ENCODE data around the gene SRP68. TPM values are rescaled to one million over a fixed set of nuclear protein-coding genes. Genes with fewer than 3 reads are reported as not detected.

The SRP68 gene
- total and polyA plus RNA-seq, 4 donors = 17.7 to 36.7 (median 28.7) TPM

DNA sequence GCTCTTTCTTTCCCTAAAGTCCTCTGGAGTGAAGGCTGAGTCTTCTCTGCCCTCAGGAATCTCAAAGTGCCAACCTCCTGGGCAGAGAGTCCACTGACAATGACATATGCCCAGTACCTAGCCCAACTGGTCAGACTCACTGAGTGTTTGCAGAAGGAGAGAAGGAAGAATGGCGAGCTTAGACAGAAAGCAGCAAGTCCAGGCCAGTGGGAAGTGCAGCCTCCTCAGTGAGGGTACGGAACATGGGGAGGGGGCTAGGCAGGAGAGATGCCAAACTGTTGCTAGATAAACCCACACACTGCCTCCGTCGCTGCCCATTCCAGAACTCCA lies 30.6 kb upstream of the SRP68 start:
- no peaks in the 10 kb centered on the region for H3K27me3 ChIP-seq (ENCODE audit: control insufficient read depth in 4 of 4, insufficient read depth in 4 of 4, low read length in 3 of 4)
- peaks cover 3 to 14% (median 8%) of the 10 kb centered on the region in 4 donors for H3K4me1 ChIP-seq (ENCODE audit: control insufficient read depth in 4 of 4, insufficient read depth in 4 of 4, low read length in 3 of 4)
- peak overlapping the region in 1 of 2 donors; percentile 17 for H3K27ac ChIP-seq (ENCODE audit: low read depth in 1 of 2, low read length in 2 of 2)
- peaks cover 8 to 19% (median 12%) of the 10 kb centered on the region in 4 donors for H3K36me3 ChIP-seq (ENCODE audit: control insufficient read depth in 4 of 4, insufficient read depth in 3 of 4, low read depth in 1 of 4, low read length in 3 of 4)
- WGBS = 2% methylated on average over 4 of the region's 4 CpGs
- TF ChIP-seq SP1 (IDR thresholded peaks at IDR 0.05) (no peak), YY1 (IDR thresholded peaks at IDR 0.05) (no peak), HNF4G (IDR thresholded peaks at IDR 0.05) (no peak), EGR1 (IDR thresholded peaks at IDR 0.05; ENCODE audit: low read depth in 2 of 2) (no peak), TAF1 (conservative IDR thresholded peaks at IDR 0.05) (no peak), NR2F2 (IDR thresholded peaks at IDR 0.05) (no peak), FOXA2 (IDR thresholded peaks at IDR 0.05) (no peak), RXRA (IDR thresholded peaks at IDR 0.05) (no peak), RAD21 (IDR thresholded peaks at IDR 0.05) (no peak), FOXA1 (IDR thresholded peaks at IDR 0.05) (no peak), JUND (IDR thresholded peaks at IDR 0.05) (no peak), HNF4A (conservative IDR thresholded peaks at IDR 0.05) (no peak)
- TF ChIP-seq, protein P1, sequence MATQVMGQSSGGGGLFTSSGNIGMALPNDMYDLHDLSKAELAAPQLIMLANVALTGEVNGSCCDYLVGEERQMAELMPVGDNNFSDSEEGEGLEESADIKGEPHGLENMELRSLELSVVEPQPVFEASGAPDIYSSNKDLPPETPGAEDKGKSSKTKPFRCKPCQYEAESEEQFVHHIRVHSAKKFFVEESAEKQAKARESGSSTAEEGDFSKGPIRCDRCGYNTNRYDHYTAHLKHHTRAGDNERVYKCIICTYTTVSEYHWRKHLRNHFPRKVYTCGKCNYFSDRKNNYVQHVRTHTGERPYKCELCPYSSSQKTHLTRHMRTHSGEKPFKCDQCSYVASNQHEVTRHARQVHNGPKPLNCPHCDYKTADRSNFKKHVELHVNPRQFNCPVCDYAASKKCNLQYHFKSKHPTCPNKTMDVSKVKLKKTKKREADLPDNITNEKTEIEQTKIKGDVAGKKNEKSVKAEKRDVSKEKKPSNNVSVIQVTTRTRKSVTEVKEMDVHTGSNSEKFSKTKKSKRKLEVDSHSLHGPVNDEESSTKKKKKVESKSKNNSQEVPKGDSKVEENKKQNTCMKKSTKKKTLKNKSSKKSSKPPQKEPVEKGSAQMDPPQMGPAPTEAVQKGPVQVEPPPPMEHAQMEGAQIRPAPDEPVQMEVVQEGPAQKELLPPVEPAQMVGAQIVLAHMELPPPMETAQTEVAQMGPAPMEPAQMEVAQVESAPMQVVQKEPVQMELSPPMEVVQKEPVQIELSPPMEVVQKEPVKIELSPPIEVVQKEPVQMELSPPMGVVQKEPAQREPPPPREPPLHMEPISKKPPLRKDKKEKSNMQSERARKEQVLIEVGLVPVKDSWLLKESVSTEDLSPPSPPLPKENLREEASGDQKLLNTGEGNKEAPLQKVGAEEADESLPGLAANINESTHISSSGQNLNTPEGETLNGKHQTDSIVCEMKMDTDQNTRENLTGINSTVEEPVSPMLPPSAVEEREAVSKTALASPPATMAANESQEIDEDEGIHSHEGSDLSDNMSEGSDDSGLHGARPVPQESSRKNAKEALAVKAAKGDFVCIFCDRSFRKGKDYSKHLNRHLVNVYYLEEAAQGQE (IDR thresholded peaks at IDR 0.05) = no peak
- TF ChIP-seq, protein P2, sequence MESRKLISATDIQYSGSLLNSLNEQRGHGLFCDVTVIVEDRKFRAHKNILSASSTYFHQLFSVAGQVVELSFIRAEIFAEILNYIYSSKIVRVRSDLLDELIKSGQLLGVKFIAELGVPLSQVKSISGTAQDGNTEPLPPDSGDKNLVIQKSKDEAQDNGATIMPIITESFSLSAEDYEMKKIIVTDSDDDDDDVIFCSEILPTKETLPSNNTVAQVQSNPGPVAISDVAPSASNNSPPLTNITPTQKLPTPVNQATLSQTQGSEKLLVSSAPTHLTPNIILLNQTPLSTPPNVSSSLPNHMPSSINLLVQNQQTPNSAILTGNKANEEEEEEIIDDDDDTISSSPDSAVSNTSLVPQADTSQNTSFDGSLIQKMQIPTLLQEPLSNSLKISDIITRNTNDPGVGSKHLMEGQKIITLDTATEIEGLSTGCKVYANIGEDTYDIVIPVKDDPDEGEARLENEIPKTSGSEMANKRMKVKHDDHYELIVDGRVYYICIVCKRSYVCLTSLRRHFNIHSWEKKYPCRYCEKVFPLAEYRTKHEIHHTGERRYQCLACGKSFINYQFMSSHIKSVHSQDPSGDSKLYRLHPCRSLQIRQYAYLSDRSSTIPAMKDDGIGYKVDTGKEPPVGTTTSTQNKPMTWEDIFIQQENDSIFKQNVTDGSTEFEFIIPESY (IDR thresholded peaks at IDR 0.05) = no peak
- TF ChIP-seq, protein P3, sequence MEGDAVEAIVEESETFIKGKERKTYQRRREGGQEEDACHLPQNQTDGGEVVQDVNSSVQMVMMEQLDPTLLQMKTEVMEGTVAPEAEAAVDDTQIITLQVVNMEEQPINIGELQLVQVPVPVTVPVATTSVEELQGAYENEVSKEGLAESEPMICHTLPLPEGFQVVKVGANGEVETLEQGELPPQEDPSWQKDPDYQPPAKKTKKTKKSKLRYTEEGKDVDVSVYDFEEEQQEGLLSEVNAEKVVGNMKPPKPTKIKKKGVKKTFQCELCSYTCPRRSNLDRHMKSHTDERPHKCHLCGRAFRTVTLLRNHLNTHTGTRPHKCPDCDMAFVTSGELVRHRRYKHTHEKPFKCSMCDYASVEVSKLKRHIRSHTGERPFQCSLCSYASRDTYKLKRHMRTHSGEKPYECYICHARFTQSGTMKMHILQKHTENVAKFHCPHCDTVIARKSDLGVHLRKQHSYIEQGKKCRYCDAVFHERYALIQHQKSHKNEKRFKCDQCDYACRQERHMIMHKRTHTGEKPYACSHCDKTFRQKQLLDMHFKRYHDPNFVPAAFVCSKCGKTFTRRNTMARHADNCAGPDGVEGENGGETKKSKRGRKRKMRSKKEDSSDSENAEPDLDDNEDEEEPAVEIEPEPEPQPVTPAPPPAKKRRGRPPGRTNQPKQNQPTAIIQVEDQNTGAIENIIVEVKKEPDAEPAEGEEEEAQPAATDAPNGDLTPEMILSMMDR (IDR thresholded peaks at IDR 0.05; ENCODE audit: low read depth, low read length, missing input control) = no peak
- TF ChIP-seq, protein P4, sequence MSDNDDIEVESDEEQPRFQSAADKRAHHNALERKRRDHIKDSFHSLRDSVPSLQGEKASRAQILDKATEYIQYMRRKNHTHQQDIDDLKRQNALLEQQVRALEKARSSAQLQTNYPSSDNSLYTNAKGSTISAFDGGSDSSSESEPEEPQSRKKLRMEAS (IDR thresholded peaks at IDR 0.05) = no peak
- H3K9ac ChIP-seq (ENCODE audit: low read depth in 1 of 2, low read length in 2 of 2) = peak overlapping the region; percentile 10 to 53
- DNase-seq (ENCODE audit: low spot score) = peak; percentile 33
- peak overlapping the region; percentile 76 to 96 (median 94) for H3K4me3 ChIP-seq (ENCODE audit: low read depth in 1 of 3, low read length in 3 of 3)
- no peaks in the 10 kb centered on the region for H3K9me3 ChIP-seq (ENCODE audit: control insufficient read depth in 4 of 4, low read length in 3 of 4)

DNA sequence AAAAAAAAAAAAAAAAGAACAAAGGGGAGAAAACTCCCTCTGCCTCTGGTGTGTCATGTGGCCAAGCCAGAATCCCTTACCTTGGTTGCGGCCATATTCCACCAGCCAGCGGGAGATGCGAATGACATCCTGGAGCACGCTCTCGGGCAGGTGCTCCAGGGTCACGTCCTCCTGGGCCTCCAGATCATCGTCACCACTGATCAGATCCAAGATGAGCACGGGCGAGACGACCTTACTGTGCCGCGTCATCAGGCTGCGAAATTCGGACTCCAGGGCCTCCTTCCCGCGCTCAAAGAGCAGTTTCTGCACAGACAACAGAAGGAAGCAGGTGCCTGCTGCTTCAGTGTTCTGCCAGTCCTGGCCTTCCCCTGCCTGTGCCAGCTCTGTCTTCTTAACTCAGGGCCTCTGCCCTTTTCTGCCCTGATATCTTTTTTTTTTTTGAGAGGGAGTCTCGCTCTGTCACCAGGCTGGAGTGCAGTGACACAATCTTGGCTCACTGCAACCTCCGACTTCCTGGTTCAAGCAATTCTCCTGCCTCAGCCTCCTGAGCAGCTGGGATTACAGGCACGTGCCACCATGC lies 25.5 kb upstream of the SRP68 start:
- Histone ChIP-seq H3K36me3 (ENCODE audit: control insufficient read depth in 4 of 4, insufficient read depth in 3 of 4, low read depth in 1 of 4, low read length in 3 of 4) (peaks cover 14 to 48% (median 37%) of the 10 kb centered on the region in 4 donors), H3K4me3 (ENCODE audit: low read depth in 1 of 3, low read length in 3 of 3) (no peak overlapping the region), H3K9me3 (ENCODE audit: control insufficient read depth in 4 of 4, low read length in 3 of 4) (no peaks in the 10 kb centered on the region), H3K9ac (ENCODE audit: low read depth in 1 of 2, low read length in 2 of 2) (no peak overlapping the region), H3K27ac (ENCODE audit: low read depth in 1 of 2, low read length in 2 of 2) (no peak overlapping the region), H3K4me1 (ENCODE audit: control insufficient read depth in 4 of 4, insufficient read depth in 4 of 4, low read length in 3 of 4) (peaks cover 0 to 8% (median 3%) of the 10 kb centered on the region in 4 donors), H3K27me3 (ENCODE audit: control insufficient read depth in 4 of 4, insufficient read depth in 4 of 4, low read length in 3 of 4) (no peaks in the 10 kb centered on the region)
- 93% methylated on average over 19 of the region's 19 CpGs for WGBS
- no peak for DNase-seq (ENCODE audit: low spot score)
- TF ChIP-seq, protein P4 (IDR thresholded peaks at IDR 0.05) = no peak
- no peak for TF ChIP-seq HNF4A (conservative IDR thresholded peaks at IDR 0.05)
- TF ChIP-seq, protein P5, sequence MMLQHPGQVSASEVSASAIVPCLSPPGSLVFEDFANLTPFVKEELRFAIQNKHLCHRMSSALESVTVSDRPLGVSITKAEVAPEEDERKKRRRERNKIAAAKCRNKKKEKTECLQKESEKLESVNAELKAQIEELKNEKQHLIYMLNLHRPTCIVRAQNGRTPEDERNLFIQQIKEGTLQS (IDR thresholded peaks at IDR 0.05) = no peak
- TF ChIP-seq RAD21 (IDR thresholded peaks at IDR 0.05) = no peak
- TF ChIP-seq FOXA2 (IDR thresholded peaks at IDR 0.05) = no peak
- TF ChIP-seq HNF4G (IDR thresholded peaks at IDR 0.05) = no peak
- no peak for TF ChIP-seq EGR1 (IDR thresholded peaks at IDR 0.05; ENCODE audit: low read depth in 2 of 2)
